ENCODE measurements around the gene TTLL11.

- no peak for TF ChIP-seq POLR2A (IDR thresholded peaks at IDR 0.05; ENCODE audit: low read length)
- TF ChIP-seq GATA1 (IDR thresholded peaks at IDR 0.05; ENCODE audit: low read depth, low read length): no peak
Observed at GRCh38 chr9:121778252-121779225, 314.6 kb downstream of the TTLL11 start.
